HG02840 (cell line): Measurements from ENCODE around the gene RTP2.

Experiments
- ATAC-seq: cut with Tn5 transposase; IDR thresholded peaks from one replicate; pipeline ENCODE4 v1.9.1; 2021; ENCODE audit warnings: mild to moderate bottlenecking, moderate library complexity, moderate number of reproducible peaks; ENCODE audit not compliant: unreplicated experiment, low FRiP score

Gene RTP2

DNA sequence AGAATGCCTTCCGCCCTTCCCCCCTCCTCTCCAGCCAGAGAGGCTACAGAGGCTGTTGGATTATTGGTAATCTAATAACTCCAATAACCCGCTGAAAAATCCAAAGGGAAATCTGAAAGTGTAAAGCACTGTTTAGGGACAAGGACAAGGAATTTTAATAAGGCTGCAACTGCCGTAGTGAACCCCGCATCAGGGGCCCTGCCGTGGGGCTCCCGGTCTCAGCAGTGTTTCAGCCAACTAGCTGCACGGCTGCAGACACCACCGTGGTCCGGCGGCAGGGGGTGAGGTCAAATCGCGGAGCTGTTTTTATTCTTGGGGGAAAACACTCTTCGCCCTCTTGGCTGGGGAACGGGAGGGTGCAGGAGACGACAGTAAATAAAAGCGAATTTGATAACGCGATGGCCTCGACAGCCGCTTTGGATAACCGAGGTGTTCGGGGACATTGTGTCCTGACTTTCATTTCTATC lies 36.8 kb upstream of the RTP2 start:
- ATAC-seq: no peak

DNA sequence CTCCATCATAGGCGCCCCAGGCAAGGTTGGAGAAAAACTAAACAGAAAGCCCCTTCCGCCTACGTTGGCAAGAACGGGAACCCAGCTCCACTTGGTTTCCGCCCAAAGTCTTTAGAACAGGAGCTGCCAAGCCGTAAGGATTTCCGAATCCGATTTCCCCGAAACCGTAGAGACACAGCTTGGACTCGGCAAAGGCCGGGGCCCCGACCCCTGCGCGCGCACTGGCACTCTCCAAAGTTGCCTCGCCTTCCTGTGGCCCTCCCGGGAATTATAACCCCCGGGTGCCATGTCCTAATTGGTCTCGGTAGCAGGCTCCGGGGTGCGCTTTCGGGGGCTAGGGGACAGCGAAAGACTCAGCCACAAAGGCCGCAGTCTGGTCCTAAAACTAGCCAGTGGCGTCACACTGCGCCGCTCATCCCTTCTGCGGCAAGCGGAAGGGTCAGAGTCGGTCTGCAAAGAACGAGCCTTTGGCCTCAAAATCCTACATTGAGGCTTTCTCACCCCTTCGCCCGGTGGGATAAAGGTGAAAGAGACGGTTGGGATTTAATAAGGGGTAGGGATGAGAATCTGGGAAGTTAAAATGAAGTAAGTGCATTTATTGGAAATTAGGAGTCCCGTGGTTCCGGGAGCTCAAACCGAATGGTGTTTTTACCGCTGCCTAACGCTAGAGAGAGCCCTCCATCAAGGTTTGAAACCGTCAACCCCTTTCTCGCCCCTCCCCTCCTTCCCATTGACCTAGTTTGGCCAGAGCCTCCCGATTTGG lies 36.2 kb upstream of the RTP2 start:
- ATAC-seq: peak; percentile 55

DNA sequence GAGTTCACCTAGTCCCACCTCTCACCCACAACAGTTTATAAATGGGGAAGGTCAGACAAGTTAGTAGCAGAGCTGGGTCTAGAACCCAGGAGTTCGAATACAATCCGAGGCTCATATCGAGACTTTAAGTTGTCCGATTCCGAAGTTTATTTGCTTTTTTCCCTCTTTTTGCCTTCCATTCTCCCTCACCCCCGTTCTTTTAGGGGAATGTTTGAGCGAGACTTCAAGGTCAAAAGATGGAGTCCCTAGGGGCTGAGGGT lies 35.6 kb upstream of the RTP2 start:
- no peak for ATAC-seq

DNA sequence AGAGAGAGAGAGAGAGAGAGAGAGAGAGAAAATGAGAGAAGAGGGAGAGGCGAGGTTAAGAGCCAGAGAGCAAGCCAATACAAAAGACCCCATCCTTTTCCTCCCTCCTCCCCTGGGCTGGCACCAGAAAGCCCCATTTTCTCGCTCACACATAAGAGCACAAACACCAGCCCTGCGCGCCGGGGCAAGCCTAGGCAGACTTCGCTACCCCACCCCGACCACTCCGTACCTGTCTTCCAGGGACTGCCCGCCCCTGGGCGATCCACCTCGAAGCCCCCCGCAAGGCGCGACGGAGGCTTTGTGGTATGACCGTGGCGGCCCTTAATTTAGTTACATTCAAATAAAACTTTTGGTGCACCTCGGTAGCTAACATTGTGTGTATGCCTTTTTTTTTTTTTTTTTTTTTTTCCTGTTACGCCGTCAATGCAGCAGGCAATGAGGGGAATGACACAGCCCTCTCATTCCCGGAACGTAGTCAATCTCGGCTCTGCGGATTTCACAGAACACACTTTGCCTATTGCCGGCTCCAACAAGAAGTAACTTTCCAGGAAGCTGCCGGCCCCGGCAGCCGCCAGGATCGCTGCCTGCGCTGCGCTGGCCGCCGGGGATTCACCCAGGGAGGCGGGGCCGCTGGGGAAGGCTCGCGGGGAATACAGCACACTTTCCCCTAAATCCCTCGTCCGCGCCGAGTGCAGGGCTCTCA lies 35.2 kb upstream of the RTP2 start:
- no peak for ATAC-seq

DNA sequence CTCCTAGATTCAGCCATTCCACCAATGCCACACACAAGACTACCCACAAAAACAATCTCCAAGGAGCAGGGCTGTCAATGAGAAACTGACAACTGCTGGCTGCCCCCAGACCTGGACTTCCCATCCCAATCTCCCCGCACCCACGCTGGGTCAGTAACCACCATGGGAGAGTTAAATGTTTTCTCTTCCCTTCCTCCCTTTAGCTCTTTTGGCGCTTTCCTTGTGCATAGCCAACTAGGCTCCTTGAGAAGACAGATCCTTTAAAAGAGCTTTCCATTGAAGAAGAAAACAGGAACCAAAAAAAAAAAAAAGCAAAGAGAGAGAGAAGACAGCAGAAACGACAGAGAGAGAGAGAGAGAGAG lies 34.6 kb upstream of the RTP2 start:
- no peak for ATAC-seq

DNA sequence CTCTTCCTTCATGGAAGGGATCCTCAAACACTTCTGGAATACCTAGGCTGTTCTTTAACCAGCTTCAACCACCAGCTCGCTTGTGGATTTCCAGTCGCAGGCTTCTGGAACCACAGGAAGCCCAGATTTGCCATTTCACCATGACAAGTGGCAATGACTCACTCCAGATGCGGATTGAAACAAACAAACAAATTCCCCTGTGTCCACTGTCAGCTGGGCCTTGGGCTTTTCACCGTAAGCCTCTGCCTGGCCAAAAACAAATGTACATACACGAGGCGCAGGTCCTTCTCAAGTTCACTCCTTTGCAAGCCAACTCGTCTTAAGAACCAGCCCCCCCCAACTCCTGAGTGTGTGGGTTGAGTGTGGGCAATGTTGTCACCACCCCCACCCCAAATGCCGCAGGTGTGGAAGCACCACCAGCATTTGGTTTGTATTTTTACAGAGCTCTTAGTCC lies 34.1 kb upstream of the RTP2 start:
- ATAC-seq: no peak

DNA sequence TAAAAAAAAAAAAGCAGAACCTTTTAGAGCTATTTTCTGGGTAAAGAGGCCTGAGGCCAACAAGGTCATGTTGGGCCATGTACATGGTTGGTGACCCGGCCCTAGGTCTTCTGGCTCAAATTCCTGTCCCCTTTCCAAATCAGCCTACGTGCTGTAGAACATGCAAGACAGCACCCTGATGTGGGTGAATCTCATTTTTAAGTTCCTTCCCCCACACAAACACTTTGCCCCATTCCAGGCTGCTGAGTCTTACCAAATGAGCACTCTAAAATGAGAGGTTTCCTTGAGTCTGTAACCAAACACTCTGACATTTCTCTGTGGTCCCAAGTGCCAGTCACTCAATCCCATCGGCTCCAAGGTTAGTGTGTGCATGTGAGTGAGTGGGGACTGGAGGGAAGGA lies 33.5 kb upstream of the RTP2 start:
- ATAC-seq: no peak

DNA sequence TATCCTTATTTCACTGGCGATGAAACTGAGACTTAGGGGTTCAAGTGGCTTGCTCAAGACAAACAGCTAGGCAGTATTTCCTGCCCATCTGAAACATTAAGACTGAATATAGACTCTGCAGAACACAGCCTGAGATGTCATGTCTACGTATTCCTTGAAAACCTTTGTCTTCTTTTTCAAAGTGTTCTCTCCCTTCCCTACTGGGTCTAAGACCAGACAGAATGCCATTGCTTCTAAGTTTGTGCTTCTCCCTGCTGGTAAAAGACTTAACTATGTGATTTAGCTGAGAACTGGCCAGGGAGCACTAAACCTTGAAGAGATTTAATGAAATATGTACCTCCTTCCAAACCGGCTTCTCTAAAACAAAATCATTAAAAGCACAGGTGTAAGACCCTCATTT lies 33.0 kb upstream of the RTP2 start:
- ATAC-seq: no peak

DNA sequence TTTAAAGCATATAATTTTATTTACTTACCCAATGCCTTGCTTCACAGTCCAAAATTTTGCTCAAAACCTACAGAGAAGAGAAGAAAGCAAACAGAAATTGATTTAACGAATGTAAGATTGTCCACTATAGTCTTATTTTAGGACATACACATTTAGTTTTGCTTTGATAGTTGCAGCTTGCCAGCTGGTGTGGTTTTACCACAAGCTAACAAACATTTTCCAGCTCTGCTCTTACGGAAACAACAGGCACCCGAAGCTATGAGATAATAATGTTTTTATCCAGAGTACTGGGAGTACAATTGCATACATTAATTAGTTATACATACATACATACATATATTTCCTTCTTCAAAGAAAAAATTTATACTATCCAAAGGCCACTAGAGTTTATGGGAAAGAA lies 32.5 kb upstream of the RTP2 start:
- no peak for ATAC-seq

DNA sequence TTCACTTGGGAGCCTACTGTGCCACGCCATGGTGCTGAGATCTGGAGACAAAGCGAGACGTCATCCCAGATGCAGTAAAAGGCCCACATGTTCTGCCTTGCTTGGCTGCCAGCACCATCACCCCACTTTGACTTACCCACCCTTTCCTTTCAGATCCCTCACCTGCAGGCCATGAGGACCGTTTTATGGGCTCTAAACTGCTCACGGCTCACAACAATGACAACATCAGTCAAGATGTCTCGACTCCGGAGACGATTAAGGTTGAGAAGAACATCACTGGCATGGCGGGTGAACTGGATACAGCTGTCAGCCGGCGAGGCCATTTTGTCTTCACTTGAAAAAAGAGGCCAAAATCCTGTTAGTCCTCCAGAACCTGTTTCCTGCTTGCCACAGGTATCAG lies 31.0 kb upstream of the RTP2 start:
- ATAC-seq: no peak

DNA sequence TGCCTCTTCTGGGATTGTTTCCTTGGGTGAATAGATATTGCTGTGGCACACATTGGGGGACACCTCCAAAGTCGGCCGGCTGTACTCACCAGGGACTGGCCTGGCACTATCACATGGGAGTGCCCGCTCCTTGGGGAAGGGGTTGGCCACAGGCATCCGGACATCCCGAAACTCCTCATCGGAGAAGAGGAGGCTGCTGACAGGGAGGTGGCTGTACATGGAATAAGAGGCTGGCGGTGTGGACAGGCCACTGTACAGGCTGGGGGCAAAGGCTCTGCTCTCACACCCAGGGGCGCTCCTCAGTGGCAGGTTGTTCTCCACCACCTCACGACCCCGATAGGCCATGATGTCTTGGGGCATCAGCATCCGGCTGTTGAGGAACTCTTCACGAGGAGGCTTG lies 27.2 kb upstream of the RTP2 start:
- no peak for ATAC-seq

DNA sequence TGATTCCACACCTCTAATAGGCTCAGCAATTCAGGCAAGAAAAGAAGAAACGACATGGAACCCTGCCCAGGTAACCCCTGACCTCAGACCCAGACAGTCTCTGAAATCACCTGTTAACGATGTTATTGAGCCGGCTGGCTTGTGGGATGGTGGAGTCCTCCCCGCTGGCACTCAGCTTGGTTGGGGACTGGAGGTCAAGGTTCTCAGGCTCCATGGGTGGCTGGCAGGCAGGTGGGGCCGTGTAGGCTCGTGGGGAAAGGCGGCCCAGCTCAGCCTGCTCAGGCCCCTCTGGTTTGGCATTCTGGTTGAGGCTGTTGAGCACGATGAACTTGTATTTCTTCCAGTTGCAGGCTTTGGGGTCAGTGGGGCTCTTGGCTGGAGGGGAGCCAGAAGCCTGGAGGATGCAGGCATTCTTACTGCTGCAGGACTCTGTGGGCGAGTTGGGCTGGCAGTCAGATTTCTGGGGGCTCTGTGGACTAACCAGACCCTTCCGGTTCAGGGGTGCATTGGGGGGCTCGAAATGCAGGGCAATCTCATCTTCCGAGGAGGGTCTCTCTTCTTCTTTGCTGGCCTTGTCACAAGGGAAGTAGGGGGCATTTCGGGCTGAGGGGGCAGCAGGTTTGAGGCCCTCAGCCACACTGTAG lies 26.7 kb upstream of the RTP2 start:
- no peak for ATAC-seq

DNA sequence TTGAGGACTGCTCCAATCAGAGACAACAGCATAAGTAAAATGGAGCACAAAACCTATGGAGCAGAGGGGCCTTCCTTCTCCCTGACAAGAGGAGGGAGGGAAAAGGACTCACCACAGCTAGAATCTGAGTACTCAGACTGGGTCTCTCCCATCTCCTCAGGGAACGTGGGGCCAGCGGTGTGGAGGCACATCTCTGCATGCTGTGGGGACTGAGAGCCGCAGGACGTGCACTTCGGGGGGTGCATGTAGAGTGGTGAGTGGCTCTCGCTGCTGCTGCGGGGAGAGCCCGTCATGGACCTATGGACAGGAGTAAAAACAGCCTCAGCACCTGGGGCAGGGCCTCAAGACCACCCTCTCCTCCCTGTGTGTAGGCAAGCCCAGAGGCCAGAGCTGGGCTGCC lies 25.9 kb upstream of the RTP2 start:
- ATAC-seq: no peak

DNA sequence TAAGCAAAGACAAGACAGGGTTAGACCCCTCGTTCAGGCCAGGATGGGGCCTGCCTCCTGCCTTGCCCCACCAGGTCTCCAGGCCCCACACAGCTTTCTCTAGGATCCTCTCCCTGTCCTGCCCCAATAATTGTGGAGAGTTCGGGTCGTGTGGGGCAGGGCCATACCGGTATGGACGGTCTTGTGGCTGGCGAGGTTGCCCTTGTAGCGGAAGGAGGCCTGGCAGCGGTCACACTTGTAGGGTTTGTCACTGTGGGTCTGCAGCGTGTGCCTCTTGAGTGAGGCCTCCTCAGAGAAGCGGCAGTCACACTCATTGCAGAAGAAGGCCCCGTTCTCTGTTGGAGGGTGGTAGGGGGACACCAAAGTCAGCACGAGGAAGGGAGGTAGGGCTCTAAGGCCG lies 24.2 kb upstream of the RTP2 start:
- ATAC-seq: no peak

DNA sequence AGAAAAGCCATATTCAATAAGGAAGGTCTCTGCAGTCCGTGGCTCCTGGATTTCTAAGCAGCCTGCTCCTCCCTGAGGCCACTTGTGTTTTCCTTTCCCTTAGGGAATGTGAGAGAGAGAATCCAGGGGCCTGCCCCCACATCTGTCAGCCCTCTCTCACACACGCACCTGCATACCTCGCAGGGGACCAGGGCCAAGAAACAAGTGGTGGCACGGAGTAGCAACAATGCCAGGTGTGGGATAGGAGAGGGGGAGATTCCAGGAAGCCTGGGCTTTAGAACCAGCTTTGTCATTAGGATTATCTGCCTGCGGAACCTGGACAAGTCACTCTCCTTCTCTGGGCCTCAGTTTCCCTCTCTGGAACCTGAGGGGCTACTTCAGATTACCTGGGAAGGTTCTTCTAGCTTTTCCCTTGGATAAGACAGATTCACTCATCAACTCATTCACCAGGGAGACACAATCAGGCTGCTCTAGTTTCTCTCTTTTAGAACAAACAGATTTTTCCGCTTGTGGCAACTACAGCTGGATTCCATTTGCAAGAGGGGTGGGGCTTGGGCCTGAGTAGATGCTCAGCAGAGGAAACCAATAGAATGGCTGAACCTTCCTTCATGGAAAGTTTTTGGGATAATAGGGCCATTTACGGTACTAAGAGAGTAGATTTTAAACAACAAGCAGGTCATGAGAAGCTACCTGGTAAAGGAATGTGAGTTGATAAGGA lies 23.5 kb upstream of the RTP2 start:
- ATAC-seq: no peak

DNA sequence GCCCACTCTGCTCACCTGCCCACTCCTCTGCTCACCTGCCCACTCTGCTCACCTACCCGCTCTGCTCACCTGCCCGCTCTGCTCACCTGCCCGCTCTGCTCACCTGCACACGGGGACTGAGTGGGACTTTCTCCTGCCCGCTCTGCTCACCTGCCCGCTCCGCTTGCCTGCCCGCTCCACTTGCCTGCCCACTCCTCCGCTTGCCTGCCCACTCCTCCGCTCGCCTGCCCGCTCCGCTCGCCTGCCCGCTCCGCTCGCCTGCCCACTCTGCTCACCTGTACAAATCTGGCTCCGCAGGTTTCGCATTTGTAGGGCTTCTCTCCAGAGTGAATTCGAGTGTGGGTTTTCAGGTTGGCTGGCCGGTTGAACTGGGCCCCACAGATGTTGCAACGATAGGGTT lies 22.9 kb upstream of the RTP2 start:
- no peak for ATAC-seq

DNA sequence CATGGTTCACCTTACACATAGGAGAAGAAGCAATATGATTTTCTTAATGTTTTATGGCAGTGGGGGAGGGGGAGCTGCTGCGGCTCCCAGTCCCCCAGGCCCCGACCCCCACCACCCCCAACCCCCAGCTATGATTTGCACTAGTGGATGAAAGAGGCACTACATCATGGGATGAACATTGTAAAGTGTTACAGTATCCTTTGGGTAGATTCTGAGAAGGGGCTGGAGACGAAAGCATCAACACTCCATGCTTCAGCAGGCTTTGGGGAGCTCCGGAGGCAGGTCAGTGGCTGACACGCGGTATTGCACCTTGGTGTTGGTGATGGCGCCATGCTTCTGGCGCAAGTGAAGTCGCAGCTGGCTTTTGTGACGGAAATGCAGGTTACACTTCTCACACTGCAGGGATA lies 19.9 kb upstream of the RTP2 start:
- no peak for ATAC-seq

DNA sequence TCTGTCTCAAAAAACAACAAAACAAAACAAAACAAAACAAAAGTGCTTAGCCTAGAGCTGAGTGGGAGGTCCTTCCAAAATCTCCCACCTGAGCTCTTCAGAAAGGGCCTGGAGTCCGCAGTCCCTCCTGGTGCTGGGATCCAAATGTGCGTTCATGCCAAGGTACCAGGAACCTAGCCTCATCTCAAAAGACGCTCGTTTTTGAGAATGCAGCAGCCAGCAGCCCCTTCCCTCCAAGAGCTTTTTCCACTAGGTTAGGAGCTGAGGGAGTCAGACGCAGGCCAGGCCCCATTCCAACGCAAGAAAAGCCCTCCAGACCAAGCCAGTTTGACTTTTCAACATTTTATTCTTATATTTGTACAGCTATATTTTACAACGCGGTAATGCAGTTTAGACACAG lies 18.7 kb upstream of the RTP2 start:
- ATAC-seq: no peak

DNA sequence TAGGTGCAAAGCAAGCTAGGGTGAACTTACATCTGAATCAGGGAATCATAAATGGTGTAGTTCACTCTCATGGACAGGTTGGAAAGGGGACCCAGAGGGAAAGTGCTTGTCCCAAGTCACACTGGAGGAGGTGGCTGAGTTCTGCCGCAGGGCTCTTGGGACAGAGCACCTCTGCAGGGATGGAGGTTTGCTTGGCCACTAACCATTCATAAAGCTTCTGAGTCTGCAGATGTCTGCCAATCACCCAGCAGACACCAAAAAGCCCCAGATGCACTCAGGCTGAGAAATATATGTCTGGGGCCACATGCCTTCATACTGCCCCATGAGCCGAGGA lies 17.9 kb upstream of the RTP2 start:
- ATAC-seq: no peak

DNA sequence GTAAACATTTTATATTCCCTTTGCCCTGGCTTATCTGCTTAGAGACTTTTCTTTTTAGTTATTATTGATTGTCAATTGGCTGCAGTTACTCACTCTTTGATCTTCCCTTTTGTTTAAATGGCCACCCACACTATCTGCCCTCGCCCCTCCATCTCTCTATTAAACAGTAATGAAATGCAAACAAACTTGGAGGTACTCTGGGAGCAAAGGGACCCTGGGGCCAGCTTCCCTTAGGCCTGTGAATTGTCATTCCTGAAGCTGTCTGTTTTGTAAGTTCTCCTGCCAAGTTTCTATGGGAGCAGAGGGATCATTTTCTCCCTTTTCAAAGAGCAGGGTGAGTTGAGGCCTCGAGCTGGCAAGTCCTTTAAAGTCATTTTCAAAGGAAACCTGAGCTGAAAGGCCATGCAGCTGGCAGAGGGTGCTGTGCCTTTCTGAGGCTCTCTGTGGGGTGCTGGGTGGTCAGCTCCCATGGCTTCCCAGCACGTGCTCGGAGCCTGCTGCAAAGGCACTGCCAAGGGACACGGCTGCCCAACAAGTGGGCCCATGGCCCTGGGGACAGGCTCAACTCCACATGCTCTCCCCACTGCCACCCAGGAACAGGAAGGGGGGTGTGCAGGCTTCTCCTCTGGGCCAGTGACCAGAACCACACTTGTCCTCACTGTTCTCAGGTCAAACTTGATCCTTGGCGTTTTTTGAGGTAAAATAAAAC lies 17.4 kb upstream of the RTP2 start:
- no peak for ATAC-seq

DNA sequence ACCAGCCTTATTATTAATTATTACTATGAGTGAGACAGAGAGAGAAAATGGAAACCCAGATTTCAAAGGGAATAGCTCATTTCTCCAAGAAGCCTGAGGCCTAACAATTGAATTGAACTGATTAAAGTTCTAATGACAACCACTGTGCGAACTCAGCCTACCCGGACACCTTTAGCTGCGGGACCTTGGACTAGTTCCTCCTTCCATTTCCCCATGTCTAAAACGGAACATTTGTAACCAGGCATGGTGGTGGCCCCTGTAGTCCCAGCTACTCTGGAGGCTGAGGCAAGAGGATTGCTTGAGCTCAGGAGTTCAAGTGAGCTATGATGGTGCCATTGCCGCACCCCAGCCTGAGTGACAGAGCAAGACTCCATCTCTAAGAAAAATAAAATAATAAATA lies 16.4 kb upstream of the RTP2 start:
- no peak for ATAC-seq
